ENCODE measurements around the gene HECW1. TPM values are rescaled to one million over a fixed set of nuclear protein-coding genes. Genes with fewer than 3 reads are reported as not detected.
"Not testable (repeated sequence)": the region's sequence is repeated elsewhere in the genome, so short reads cannot be mapped to it uniquely, and the experiment has no call there.

HECW1 gene
- polyA plus RNA-seq, 2 of the 4 experiments (the other 2 are of a cell fraction) = 11.3 TPM

GRCh38 chr7:43584195-43584586, 471.7 kb downstream of the HECW1 start:
- peak overlapping the region; percentile 88 for H3K4me3 ChIP-seq
- H3K4me1 ChIP-seq = peaks cover 47% of the 10 kb centered on the region
- peak; percentile 19 to 49; a peak in 5 of 6 replicates for ATAC-seq
- FAIRE-seq = peak; percentile 46
- H3K4me2 ChIP-seq = peak overlapping the region; percentile 90
- no peaks in the 10 kb centered on the region for H3K9me3 ChIP-seq
- 3% methylated on average over 8 of the region's 8 CpGs for WGBS (ENCODE audit: missing lambda C conversion rate)
- peak in 1 of 2 experiments; percentile 58 for DNase-seq (ENCODE audit: low read depth in 1 of 2, low spot score in 1 of 2)
- TF ChIP-seq MYC (IDR thresholded peaks at IDR 0.05; ENCODE audit: borderline replicate concordance, low read length) (peak; percentile 27; the same call in 1 of the 2 replicates), CEBPB (IDR thresholded peaks at IDR 0.05) (peak; percentile 69 to 81), FOSL2 (IDR thresholded peaks at IDR 0.05) (no peak), FOSL2 (CRISPR knock-in tag; IDR thresholded peaks at IDR 0.05) (peak; percentile 27), RAD21 (conservative IDR thresholded peaks at IDR 0.05 in 1 of 2, IDR thresholded peaks at IDR 0.05 in 1 of 2) (peak in 1 of 2 experiments; percentile 10; a peak in 1 of 5 replicates), NR3C1 (IDR thresholded peaks at IDR 0.05) (no peak), MAFK (IDR thresholded peaks at IDR 0.05; ENCODE audit: partially characterized antibody) (peak; percentile 33)
- TF ChIP-seq, protein P1, sequence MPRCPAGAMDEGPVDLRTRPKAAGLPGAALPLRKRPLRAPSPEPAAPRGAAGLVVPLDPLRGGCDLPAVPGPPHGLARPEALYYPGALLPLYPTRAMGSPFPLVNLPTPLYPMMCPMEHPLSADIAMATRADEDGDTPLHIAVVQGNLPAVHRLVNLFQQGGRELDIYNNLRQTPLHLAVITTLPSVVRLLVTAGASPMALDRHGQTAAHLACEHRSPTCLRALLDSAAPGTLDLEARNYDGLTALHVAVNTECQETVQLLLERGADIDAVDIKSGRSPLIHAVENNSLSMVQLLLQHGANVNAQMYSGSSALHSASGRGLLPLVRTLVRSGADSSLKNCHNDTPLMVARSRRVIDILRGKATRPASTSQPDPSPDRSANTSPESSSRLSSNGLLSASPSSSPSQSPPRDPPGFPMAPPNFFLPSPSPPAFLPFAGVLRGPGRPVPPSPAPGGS (IDR thresholded peaks at IDR 0.05) = no peak
- TF ChIP-seq, protein P2, sequence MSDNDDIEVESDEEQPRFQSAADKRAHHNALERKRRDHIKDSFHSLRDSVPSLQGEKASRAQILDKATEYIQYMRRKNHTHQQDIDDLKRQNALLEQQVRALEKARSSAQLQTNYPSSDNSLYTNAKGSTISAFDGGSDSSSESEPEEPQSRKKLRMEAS (IDR thresholded peaks at IDR 0.05) = peak; percentile 67
- peak overlapping the region; percentile 87 to 94 for H3K27ac ChIP-seq
- ChIA-PET CTCF (interaction anchor here (1.4 to 9.6 kb wide), 4 partner anchors 10 to 254 kb away, joined by 8 to 261 read pairs (median 76); no protein-coding TSS in a partner anchor), POLR2A (interaction anchor here (0.8 to 1.2 kb wide), 2 partner anchors 64 to 116 kb away, joined by 4 read pairs; no protein-coding TSS in a partner anchor)

DNA sequence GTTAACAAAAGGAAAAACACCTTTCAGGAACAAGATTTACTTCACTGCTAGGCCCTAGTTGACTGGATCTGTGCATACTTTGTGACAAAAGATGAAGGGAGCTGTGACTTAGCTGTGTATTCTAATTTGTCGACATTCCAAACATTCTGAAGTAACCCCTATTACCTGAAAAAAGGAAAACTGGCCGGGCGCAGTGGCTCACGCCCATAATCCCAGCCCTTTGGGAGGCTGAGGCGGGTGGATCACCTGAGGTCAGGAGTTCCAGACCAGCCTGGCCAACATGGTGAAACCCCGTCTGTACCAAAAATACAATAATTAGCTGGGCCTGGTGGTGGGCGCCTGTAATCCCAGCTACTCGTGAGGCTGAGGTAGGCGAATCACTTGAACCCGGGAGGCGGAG, 472.3 kb downstream of the HECW1 start:
- CTCF ChIA-PET = interaction anchor here (0.8 to 9.6 kb wide), 4 partner anchors 10 to 254 kb away, joined by 3 to 261 read pairs (median 46); no protein-coding TSS in a partner anchor
- peak overlapping the region; percentile 90 for H3K4me2 ChIP-seq
- POLR2A ChIA-PET = interaction anchor here (0.8 to 1.2 kb wide), 2 partner anchors 63 to 115 kb away, joined by 4 read pairs; no protein-coding TSS in a partner anchor
- not testable (repeated sequence) for H3K9me3 ChIP-seq; DNase-seq (ENCODE audit: low read depth in 1 of 2, low spot score in 1 of 2); ATAC-seq; FAIRE-seq
- peak overlapping the region; percentile 88 for H3K4me3 ChIP-seq
- H3K27ac ChIP-seq = peak overlapping the region; percentile 87 to 94; a peak in 5 of 6 replicates
- 89% methylated on average over 11 of the region's 11 CpGs for WGBS (ENCODE audit: missing lambda C conversion rate)
- peaks cover 49% of the 10 kb centered on the region for H3K4me1 ChIP-seq

DNA sequence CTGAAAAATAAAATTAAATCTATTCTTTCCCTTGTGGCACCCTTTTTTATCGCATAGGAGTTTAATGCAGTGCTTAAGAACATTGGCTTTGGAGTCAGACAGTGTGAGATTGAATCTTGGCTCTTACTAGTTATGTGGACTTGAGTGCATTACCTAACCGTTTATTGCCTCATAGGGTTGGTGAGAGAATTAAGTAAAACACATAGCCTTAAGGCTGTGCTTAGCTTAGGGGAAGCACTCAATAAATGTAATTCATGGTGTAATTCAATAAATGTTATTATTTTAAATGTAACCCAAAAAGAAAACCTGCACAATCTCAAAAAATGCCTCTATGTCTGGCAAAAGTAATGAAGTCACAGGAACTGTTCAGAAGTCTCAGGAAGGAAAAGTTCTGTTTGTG, 473.1 kb downstream of the HECW1 start:
- TF ChIP-seq, protein P1 (IDR thresholded peaks at IDR 0.05) = no peak
- peak; percentile 32 to 34; a peak in 2 of 4 replicates for TF ChIP-seq CEBPB (IDR thresholded peaks at IDR 0.05)
- Histone ChIP-seq H3K4me3 (no peak overlapping the region; the same call in 2 of the 3 replicates), H3K4me1 (peaks cover 55% of the 10 kb centered on the region), H3K9me3 (no peaks in the 10 kb centered on the region), H3K27ac (peak overlapping the region in 1 of 2 experiments; percentile 30; a peak in 1 of 6 replicates), H3K4me2 (peak overlapping the region; percentile 90)
- CTCF ChIA-PET = interaction anchor here (0.8 to 9.6 kb wide), 4 partner anchors 9 to 136 kb away, joined by 3 to 261 read pairs (median 6); no protein-coding TSS in a partner anchor
- 63% methylated on average over 2 of the region's 2 CpGs for WGBS (ENCODE audit: missing lambda C conversion rate)
- FAIRE-seq (no peak), DNase-seq (ENCODE audit: low read depth in 1 of 2, low spot score in 1 of 2) (no peak), ATAC-seq (no peak)
- POLR2A ChIA-PET = no interaction called here

DNA sequence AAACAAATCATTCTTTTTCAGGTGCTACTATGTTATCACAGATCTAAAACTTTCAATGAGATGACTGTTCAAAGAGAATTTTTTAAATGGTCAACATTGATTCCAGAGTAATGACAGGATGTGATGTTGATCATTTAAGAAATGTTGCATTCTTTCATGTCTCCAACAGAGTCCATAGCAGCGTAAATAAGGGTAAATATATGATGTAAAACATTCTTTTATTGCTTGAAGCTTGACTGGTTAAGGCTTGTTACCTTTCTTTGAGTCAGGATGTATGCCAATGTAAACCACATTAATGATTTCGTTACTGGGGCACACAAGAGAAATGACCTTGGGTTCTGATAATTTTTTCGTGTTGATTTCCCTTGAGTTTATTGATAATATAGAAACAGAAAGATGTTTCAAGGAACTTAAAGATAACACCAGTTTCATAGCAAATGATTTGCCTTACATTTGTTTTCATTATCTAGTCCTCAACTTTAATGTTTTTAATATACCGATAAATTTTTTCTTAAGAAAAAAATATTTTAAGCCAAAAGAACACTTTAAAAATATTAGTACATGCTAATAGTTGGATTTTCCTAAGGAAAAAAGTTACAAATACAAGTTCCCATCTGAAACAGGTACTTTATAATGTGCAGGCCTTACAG, 473.9 kb downstream of the HECW1 start:
- DNase-seq (ENCODE audit: low read depth in 1 of 2, low spot score in 1 of 2) (peak in 1 of 2 experiments; percentile 41), ATAC-seq (no peak), FAIRE-seq (no peak)
- POLR2A ChIA-PET = no interaction called here
- CTCF ChIA-PET = interaction anchor here (1.0 to 9.6 kb wide), 2 partner anchors 108 to 113 kb away, joined by 3 to 261 read pairs; no protein-coding TSS in a partner anchor
- no peak for TF ChIP-seq NPAS2 (CRISPR knock-in tag; IDR thresholded peaks at IDR 0.05; ENCODE audit: borderline replicate concordance)
- no peak for TF ChIP-seq EHF (CRISPR knock-in tag; IDR thresholded peaks at IDR 0.05)
- TF ChIP-seq FOSL2 (IDR thresholded peaks at IDR 0.05) = no peak
- TF ChIP-seq FOSL2 (CRISPR knock-in tag; IDR thresholded peaks at IDR 0.05) = peak; percentile 14; the same call in 1 of the 2 replicates
- no peak for TF ChIP-seq RNF2 (IDR thresholded peaks at IDR 0.05; ENCODE audit: borderline replicate concordance, low read depth)
- TF ChIP-seq PBX3 (IDR thresholded peaks at IDR 0.05) = no peak
- H3K27ac ChIP-seq = no peak overlapping the region
- peaks cover 63% of the 10 kb centered on the region for H3K4me1 ChIP-seq
- H3K4me2 ChIP-seq = peak overlapping the region; percentile 90
- no peak overlapping the region for H3K4me3 ChIP-seq
- WGBS (ENCODE audit: missing lambda C conversion rate) = 30% methylated on average over 4 of the region's 4 CpGs
- H3K9me3 ChIP-seq = no peaks in the 10 kb centered on the region
